ENCODE data around the gene SLC9A4. TPM values are rescaled to one million over a fixed set of nuclear protein-coding genes. Genes with fewer than 3 reads are reported as not detected.

SLC9A4 gene
- polyA plus RNA-seq, 1 donor from 2014 or later: 0.15 TPM

- Histone ChIP-seq H3K4me2 (ENCODE audit: low read length) (no peak overlapping the region), H3K9ac (ENCODE audit: low read length) (no peak overlapping the region), H2AFZ (ENCODE audit: low read depth, low read length) (no peak overlapping the region), H3F3A (ENCODE audit: insufficient read depth, low read length, poor library complexity, severe bottlenecking) (no peaks in the 10 kb centered on the region), H3K79me2 (replicated peaks; ENCODE audit: insufficient read depth, low read length) (no peaks in the 10 kb centered on the region), H3K9me3 (ENCODE audit: low read length) (no peaks in the 10 kb centered on the region), H3K27ac (ENCODE audit: low read length) (no peak overlapping the region), H3K4me3 (ENCODE audit: low read length) (no peak overlapping the region), H4K20me1 (ENCODE audit: insufficient read depth) (no peaks in the 10 kb centered on the region), H3K27me3 (ENCODE audit: insufficient read depth, low read depth, low read length) (no peaks in the 10 kb centered on the region), H3K36me3 (ENCODE audit: insufficient read depth, low read length) (no peaks in the 10 kb centered on the region), H3K9me2 (ENCODE audit: insufficient read depth, low read length) (no peaks in the 10 kb centered on the region)
- TF ChIP-seq TAF1 (IDR thresholded peaks at IDR 0.05; ENCODE audit: low read depth): no peak
- TF ChIP-seq POLR2AphosphoS5 (IDR thresholded peaks at IDR 0.05): no peak
- TF ChIP-seq SMC3 (conservative IDR thresholded peaks at IDR 0.05; ENCODE audit: poor library complexity): no peak
- TF ChIP-seq RAD21 (conservative IDR thresholded peaks at IDR 0.05): no peak
- TF ChIP-seq EZH2 (IDR thresholded peaks at IDR 0.05; ENCODE audit: borderline replicate concordance, insufficient read depth, low read length, poor library complexity, severe bottlenecking): no peak
- no peak for TF ChIP-seq MXI1 (conservative IDR thresholded peaks at IDR 0.05; ENCODE audit: poor library complexity, severe bottlenecking)
These were observed 45.8 kb upstream of the SLC9A4 start for GRCh38 chr2:102427249-102427648.

GRCh38 chr2:102428573-102428972 is 44.5 kb upstream of the SLC9A4 start:
- Histone ChIP-seq H3K4me2 (ENCODE audit: low read length) (no peak overlapping the region), H3K9me2 (ENCODE audit: insufficient read depth, low read length) (no peaks in the 10 kb centered on the region), H3K79me2 (replicated peaks; ENCODE audit: insufficient read depth, low read length) (no peaks in the 10 kb centered on the region), H3K27ac (ENCODE audit: low read length) (no peak overlapping the region), H3K36me3 (ENCODE audit: insufficient read depth, low read length) (no peaks in the 10 kb centered on the region), H3K9ac (ENCODE audit: low read length) (no peak overlapping the region), H3F3A (ENCODE audit: insufficient read depth, low read length, poor library complexity, severe bottlenecking) (no peaks in the 10 kb centered on the region), H3K9me3 (ENCODE audit: low read length) (no peaks in the 10 kb centered on the region), H4K20me1 (ENCODE audit: insufficient read depth) (no peaks in the 10 kb centered on the region), H3K4me3 (ENCODE audit: low read length) (no peak overlapping the region), H3K27me3 (ENCODE audit: insufficient read depth, low read depth, low read length) (no peaks in the 10 kb centered on the region), H2AFZ (ENCODE audit: low read depth, low read length) (no peak overlapping the region)
- TF ChIP-seq SMC3 (conservative IDR thresholded peaks at IDR 0.05; ENCODE audit: poor library complexity) (no peak), RAD21 (conservative IDR thresholded peaks at IDR 0.05) (no peak), CTCF (IDR thresholded peaks at IDR 0.05; ENCODE audit: poor library complexity, severe bottlenecking) (no peak), EZH2 (IDR thresholded peaks at IDR 0.05; ENCODE audit: borderline replicate concordance, insufficient read depth, low read length, poor library complexity, severe bottlenecking) (no peak), TAF1 (IDR thresholded peaks at IDR 0.05; ENCODE audit: low read depth) (no peak)

DNA sequence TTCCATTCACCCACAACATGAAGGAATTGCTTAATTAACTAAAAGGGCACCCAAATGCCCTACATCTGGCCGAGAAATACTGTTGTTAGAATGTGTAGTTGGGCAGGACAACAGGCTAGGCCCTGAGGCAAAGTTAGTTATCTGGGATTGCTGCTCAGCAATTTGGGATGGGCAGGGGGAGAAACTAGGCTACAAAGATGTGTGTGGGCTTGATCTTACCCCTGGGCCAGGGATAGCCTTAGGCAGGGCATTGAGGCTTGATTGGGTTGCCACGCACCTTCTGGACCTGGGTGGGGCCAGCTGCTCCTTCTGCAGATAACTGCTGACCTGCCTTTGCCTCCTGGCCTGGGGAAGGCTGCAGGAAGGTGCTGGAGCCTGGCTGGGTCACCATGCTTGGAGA is 40.6 kb upstream of the SLC9A4 start:
- Histone ChIP-seq H3K4me3 (ENCODE audit: low read length) (no peak overlapping the region), H3K36me3 (ENCODE audit: insufficient read depth, low read length) (no peaks in the 10 kb centered on the region), H4K20me1 (ENCODE audit: insufficient read depth) (no peaks in the 10 kb centered on the region), H3K27me3 (ENCODE audit: insufficient read depth, low read depth, low read length) (no peaks in the 10 kb centered on the region), H3F3A (ENCODE audit: insufficient read depth, low read length, poor library complexity, severe bottlenecking) (no peaks in the 10 kb centered on the region), H3K27ac (ENCODE audit: low read length) (no peak overlapping the region), H3K9me2 (ENCODE audit: insufficient read depth, low read length) (no peaks in the 10 kb centered on the region), H3K9ac (ENCODE audit: low read length) (no peak overlapping the region), H2AFZ (ENCODE audit: low read depth, low read length) (no peak overlapping the region), H3K79me2 (replicated peaks; ENCODE audit: insufficient read depth, low read length) (no peaks in the 10 kb centered on the region), H3K9me3 (ENCODE audit: low read length) (no peaks in the 10 kb centered on the region), H3K4me2 (ENCODE audit: low read length) (no peak overlapping the region)
- TF ChIP-seq EZH2 (IDR thresholded peaks at IDR 0.05; ENCODE audit: borderline replicate concordance, insufficient read depth, low read length, poor library complexity, severe bottlenecking): no peak
- TF ChIP-seq POLR2AphosphoS5 (IDR thresholded peaks at IDR 0.05): no peak
- TF ChIP-seq MXI1 (conservative IDR thresholded peaks at IDR 0.05; ENCODE audit: poor library complexity, severe bottlenecking): no peak
- TF ChIP-seq REST (IDR thresholded peaks at IDR 0.05; ENCODE audit: borderline replicate concordance): no peak
- no peak for TF ChIP-seq EP300 (conservative IDR thresholded peaks at IDR 0.05; ENCODE audit: poor library complexity, severe bottlenecking)
- no peak for TF ChIP-seq CTCF (IDR thresholded peaks at IDR 0.05; ENCODE audit: poor library complexity, severe bottlenecking)
- no peak for TF ChIP-seq TAF1 (IDR thresholded peaks at IDR 0.05; ENCODE audit: low read depth)
- TF ChIP-seq RAD21 (conservative IDR thresholded peaks at IDR 0.05): no peak
- no peak for TF ChIP-seq SMC3 (conservative IDR thresholded peaks at IDR 0.05; ENCODE audit: poor library complexity)
